ENCODE data around the gene TBC1D22A.

- TF ChIP-seq MGA (IDR thresholded peaks at IDR 0.05) (no peak), CHD4 (IDR thresholded peaks at IDR 0.05; ENCODE audit: insufficient read depth, insufficient replicate concordance, low read depth, low read length, poor library complexity, severe bottlenecking) (no peak), GATAD2B (IDR thresholded peaks at IDR 0.05; ENCODE audit: borderline replicate concordance) (no peak), TCF7L2 (IDR thresholded peaks at IDR 0.05; ENCODE audit: low read depth, low read length) (no peak), TARDBP (IDR thresholded peaks at IDR 0.05) (no peak), CTCF (IDR thresholded peaks at IDR 0.05 in 2 of 3, conservative IDR thresholded peaks at IDR 0.05 in 1 of 3; ENCODE audit: insufficient read depth in 2 of 3, low read depth in 1 of 3, low read length in 3 of 3) (no peak), CHCHD3 (CRISPR knock-in tag; IDR thresholded peaks at IDR 0.05) (no peak)
- TF ChIP-seq, protein P1, sequence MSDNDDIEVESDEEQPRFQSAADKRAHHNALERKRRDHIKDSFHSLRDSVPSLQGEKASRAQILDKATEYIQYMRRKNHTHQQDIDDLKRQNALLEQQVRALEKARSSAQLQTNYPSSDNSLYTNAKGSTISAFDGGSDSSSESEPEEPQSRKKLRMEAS (CRISPR knock-in tag; IDR thresholded peaks at IDR 0.05), result no peak
Measured at GRCh38 chr22:47101321-47101885, 339.0 kb downstream of the TBC1D22A start.

Data from K562 (cell line).